SJSA1 (cell line): ENCODE data around the gene SHCBP1L. TPM values are rescaled to one million over a fixed set of nuclear protein-coding genes. Genes with fewer than 3 reads are reported as not detected.

Experiments
- DNase-seq, 2 experiments: peaks; one replicate each; pipeline ENCODE4 v3.0.0-alpha.2; 2015 to 2020; ENCODE audit warnings: low spot score in 2 of 2, low read depth in 1 of 2
- H3K27ac ChIP-seq: fragments of 250-450 bp; sonication (Bioruptor Pico); 2 replicates; pipeline ENCODE4 v1.5.1; 2020; ENCODE audit warnings: mild to moderate bottlenecking, moderate library complexity
- H3K27me3 ChIP-seq: fragments of 250-450 bp; sonication (Bioruptor Pico); replicated peaks from 2 replicates; pipeline ENCODE4 v1.5.1; 2020; ENCODE audit warnings: mild to moderate bottlenecking, moderate library complexity
- H3K36me3 ChIP-seq: fragments of 250-450 bp; sonication (Bioruptor Pico); 2 replicates; pipeline ENCODE4 v1.5.1; 2020; ENCODE audit warnings: mild to moderate bottlenecking
- H3K4me1 ChIP-seq: fragments of 250-450 bp; sonication (Bioruptor Pico); replicated peaks from 2 replicates; pipeline ENCODE4 v1.6.1; 2021; ENCODE audit warnings: mild to moderate bottlenecking
- H3K4me3 ChIP-seq: fragments of 250-450 bp; sonication (Bioruptor Pico); 2 replicates; pipeline ENCODE4 v1.5.1; 2020; ENCODE audit warnings: mild to moderate bottlenecking
- H3K9me3 ChIP-seq: fragments of 250-450 bp; sonication (Bioruptor Pico); replicated peaks from 2 replicates; pipeline ENCODE4 v1.5.1; 2020; ENCODE audit warnings: mild to moderate bottlenecking
- total RNA-seq: library from RNA; depleted of rRNA; stranded (reverse); fragments of >200 nt; shearing (Covaris generic); gene quantifications from 2 replicates; pipeline ENCODE4 v1.2.3, GENCODE V29; 2014; rRNA removed

Gene SHCBP1L
- not detected in 2 replicates for total RNA-seq

- H3K27me3 ChIP-seq = no peaks in the 10 kb centered on the region
- no peak within 1 kb of the TSS for H3K4me3 ChIP-seq
- no peaks in the 10 kb centered on the region for H3K36me3 ChIP-seq
- no peak for DNase-seq
- peaks cover 16% of the 10 kb centered on the region for H3K4me1 ChIP-seq
- no peaks in the 10 kb centered on the region for H3K9me3 ChIP-seq
- H3K27ac ChIP-seq = no peak within 1 kb of the TSS
Measured at GRCh38 chr1:182952677-182953444, at the start of gene SHCBP1L. Gene SHCBP1L (minus strand): TSS chr1:182953166. CDS start chr1:182953133, 33 bp downstream.

GRCh38 chr1:183002267-183002666 is 49.3 kb upstream of the SHCBP1L start:
- Histone ChIP-seq H3K27ac (no peak overlapping the region), H3K27me3 (no peaks in the 10 kb centered on the region), H3K9me3 (no peaks in the 10 kb centered on the region), H3K4me3 (no peak overlapping the region), H3K36me3 (no peaks in the 10 kb centered on the region), H3K4me1 (no peaks in the 10 kb centered on the region)
- no peak for DNase-seq

GRCh38 chr1:183000167-183000962 is 47.4 kb upstream of the SHCBP1L start:
- Histone ChIP-seq H3K4me1 (peaks cover 8% of the 10 kb centered on the region; the same call in 1 of the 2 replicates), H3K36me3 (no peaks in the 10 kb centered on the region), H3K4me3 (no peak overlapping the region), H3K9me3 (no peaks in the 10 kb centered on the region), H3K27ac (no peak overlapping the region), H3K27me3 (no peaks in the 10 kb centered on the region)
- no peak for DNase-seq

- Histone ChIP-seq H3K27ac (no peak overlapping the region), H3K4me3 (no peak overlapping the region), H3K36me3 (no peaks in the 10 kb centered on the region), H3K9me3 (no peaks in the 10 kb centered on the region), H3K4me1 (peaks cover 8% of the 10 kb centered on the region; the same call in 1 of the 2 replicates), H3K27me3 (no peaks in the 10 kb centered on the region)
- no peak for DNase-seq
Measured at GRCh38 chr1:182998482-182998881, 45.5 kb upstream of the SHCBP1L start.

- Histone ChIP-seq H3K4me1 (peaks cover 8% of the 10 kb centered on the region; the same call in 1 of the 2 replicates), H3K4me3 (no peak overlapping the region), H3K27me3 (no peaks in the 10 kb centered on the region), H3K9me3 (no peaks in the 10 kb centered on the region), H3K36me3 (no peaks in the 10 kb centered on the region), H3K27ac (no peak overlapping the region)
- DNase-seq = peak in 1 of 2 experiments; percentile 13
Measured at GRCh38 chr1:182996816-182997215, 43.9 kb upstream of the SHCBP1L start.

- DNase-seq = no peak
Measured at GRCh38 chr1:182995894-182996293, 42.9 kb upstream of the SHCBP1L start.

GRCh38 chr1:182993746-182994145 is 40.8 kb upstream of the SHCBP1L start:
- Histone ChIP-seq H3K27ac (no peak overlapping the region), H3K4me3 (no peak overlapping the region), H3K36me3 (no peaks in the 10 kb centered on the region), H3K27me3 (no peaks in the 10 kb centered on the region), H3K9me3 (no peaks in the 10 kb centered on the region), H3K4me1 (peaks cover 22% of the 10 kb centered on the region)
- no peak for DNase-seq

More at GRCh38 chr1:182995894-182996293, 42.9 kb upstream of the SHCBP1L start:
- Histone ChIP-seq H3K36me3 (no peaks in the 10 kb centered on the region), H3K4me1 (peaks cover 10% of the 10 kb centered on the region), H3K9me3 (no peaks in the 10 kb centered on the region), H3K4me3 (no peak overlapping the region), H3K27me3 (no peaks in the 10 kb centered on the region), H3K27ac (no peak overlapping the region)

- peak overlapping the region; percentile 16; the same call in 1 of the 2 replicates for H3K27ac ChIP-seq
- H3K9me3 ChIP-seq = no peaks in the 10 kb centered on the region
- H3K4me1 ChIP-seq = peaks cover 14% of the 10 kb centered on the region
- peak in 1 of 2 experiments; percentile 23 for DNase-seq
- no peak overlapping the region for H3K4me3 ChIP-seq
- no peaks in the 10 kb centered on the region for H3K27me3 ChIP-seq
- H3K36me3 ChIP-seq = no peaks in the 10 kb centered on the region
Measured at GRCh38 chr1:182990413-182991144, 37.6 kb upstream of the SHCBP1L start.

- peaks cover 12% of the 10 kb centered on the region for H3K4me1 ChIP-seq
- H3K4me3 ChIP-seq = no peak overlapping the region
- H3K27ac ChIP-seq = no peak overlapping the region
- no peaks in the 10 kb centered on the region for H3K27me3 ChIP-seq
- no peaks in the 10 kb centered on the region for H3K9me3 ChIP-seq
- no peak for DNase-seq
- H3K36me3 ChIP-seq = no peaks in the 10 kb centered on the region
Measured at GRCh38 chr1:182985876-182986275, 32.9 kb upstream of the SHCBP1L start.

- Histone ChIP-seq H3K27ac (no peak overlapping the region), H3K4me3 (no peak overlapping the region), H3K4me1 (no peaks in the 10 kb centered on the region), H3K36me3 (no peaks in the 10 kb centered on the region), H3K9me3 (no peaks in the 10 kb centered on the region), H3K27me3 (no peaks in the 10 kb centered on the region)
- no peak for DNase-seq
Measured at GRCh38 chr1:182984621-182985020, 31.7 kb upstream of the SHCBP1L start.

- no peak for DNase-seq
- Histone ChIP-seq H3K4me1 (no peaks in the 10 kb centered on the region), H3K27me3 (no peaks in the 10 kb centered on the region), H3K4me3 (no peak overlapping the region), H3K9me3 (no peaks in the 10 kb centered on the region), H3K27ac (no peak overlapping the region), H3K36me3 (no peaks in the 10 kb centered on the region)
Measured at GRCh38 chr1:182984138-182984537, 31.2 kb upstream of the SHCBP1L start.

GRCh38 chr1:182978151-182978853 is 25.3 kb upstream of the SHCBP1L start:
- no peak overlapping the region for H3K4me3 ChIP-seq
- no peaks in the 10 kb centered on the region for H3K9me3 ChIP-seq
- no peak overlapping the region for H3K27ac ChIP-seq
- H3K4me1 ChIP-seq = no peaks in the 10 kb centered on the region
- no peaks in the 10 kb centered on the region for H3K36me3 ChIP-seq
- no peaks in the 10 kb centered on the region for H3K27me3 ChIP-seq
- DNase-seq = no peak

GRCh38 chr1:182977480-182977879 is 24.5 kb upstream of the SHCBP1L start:
- Histone ChIP-seq H3K4me3 (no peak overlapping the region), H3K4me1 (no peaks in the 10 kb centered on the region)
- no peak for DNase-seq

More at GRCh38 chr1:182977480-182977879, 24.5 kb upstream of the SHCBP1L start:
- H3K27ac ChIP-seq = no peak overlapping the region
- no peaks in the 10 kb centered on the region for H3K27me3 ChIP-seq
- H3K36me3 ChIP-seq = no peaks in the 10 kb centered on the region
- no peaks in the 10 kb centered on the region for H3K9me3 ChIP-seq
